ENCODE results near the gene FAM3C.
A peak's percentile ranks its signal among the peaks of the same experiment; 100 is the strongest.

The FAM3C gene

DNA sequence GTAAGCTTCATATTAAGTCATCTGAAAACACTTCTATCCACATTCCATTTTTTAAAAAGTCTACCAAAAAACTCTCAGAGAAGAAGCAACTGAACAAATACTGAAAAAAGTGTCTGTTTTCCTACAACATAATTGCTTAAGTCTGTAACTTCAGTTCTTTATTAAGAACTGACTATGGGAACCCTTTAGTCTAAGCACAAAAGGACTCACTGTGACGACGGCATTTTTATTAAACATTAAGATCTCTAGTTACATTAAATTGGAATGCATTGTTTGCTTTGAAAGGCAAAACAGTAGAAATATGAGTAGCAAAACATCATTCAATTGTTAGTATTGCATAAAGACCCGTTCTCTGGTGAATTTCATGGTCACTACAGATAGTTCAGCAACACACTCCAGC lies 5.8 kb upstream of the FAM3C start:
- Histone ChIP-seq H3K4me3 (ENCODE audit: low read depth, low read length) (no peak overlapping the region), H3K9me3 (ENCODE audit: control insufficient read depth, low read length) (no peaks in the 10 kb centered on the region), H3K79me2 (no peaks in the 10 kb centered on the region), H3K27ac (no peak overlapping the region), H3K27me3 (ENCODE audit: control insufficient read depth, insufficient read depth, low read length) (no peaks in the 10 kb centered on the region), H3K9ac (no peak overlapping the region), H2AFZ (no peak overlapping the region), H3K36me3 (ENCODE audit: control insufficient read depth, insufficient read depth, low read length) (no peaks in the 10 kb centered on the region), H3K4me1 (no peaks in the 10 kb centered on the region), H3K4me2 (ENCODE audit: low read length) (no peak overlapping the region)
- no peak for TF ChIP-seq CTCF (IDR thresholded peaks at IDR 0.05)

DNA sequence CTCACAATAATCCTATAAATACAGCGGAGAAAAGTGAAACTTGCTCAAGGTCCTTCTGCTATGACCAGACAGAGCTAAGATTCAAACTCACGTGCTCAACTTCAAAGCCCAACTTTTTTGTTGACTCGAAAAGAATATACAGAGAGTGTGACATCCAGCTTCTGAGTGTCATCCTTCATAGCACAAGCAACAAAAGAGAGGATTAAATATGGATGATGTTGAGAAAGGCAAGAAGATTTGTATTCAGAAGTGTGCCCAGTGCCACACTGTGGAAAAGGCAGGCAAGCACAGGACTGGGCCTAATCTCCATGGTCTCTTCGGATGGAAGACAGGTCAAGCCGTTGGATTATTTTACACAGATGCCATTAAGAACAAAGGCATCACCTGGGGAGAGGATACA lies 2.1 kb upstream of the FAM3C start:
- Histone ChIP-seq H3K9ac (no peak overlapping the region), H3K4me1 (no peaks in the 10 kb centered on the region), H3K27me3 (ENCODE audit: control insufficient read depth, insufficient read depth, low read length) (no peaks in the 10 kb centered on the region), H3K27ac (no peak overlapping the region), H3K4me3 (ENCODE audit: low read depth, low read length) (no peak overlapping the region), H3K36me3 (ENCODE audit: control insufficient read depth, insufficient read depth, low read length) (no peaks in the 10 kb centered on the region), H2AFZ (peak overlapping the region; percentile 39), H3K79me2 (no peaks in the 10 kb centered on the region), H3K4me2 (ENCODE audit: low read length) (no peak overlapping the region), H3K9me3 (ENCODE audit: control insufficient read depth, low read length) (no peaks in the 10 kb centered on the region)
- peak; percentile 12 for TF ChIP-seq CTCF (IDR thresholded peaks at IDR 0.05)

DNA sequence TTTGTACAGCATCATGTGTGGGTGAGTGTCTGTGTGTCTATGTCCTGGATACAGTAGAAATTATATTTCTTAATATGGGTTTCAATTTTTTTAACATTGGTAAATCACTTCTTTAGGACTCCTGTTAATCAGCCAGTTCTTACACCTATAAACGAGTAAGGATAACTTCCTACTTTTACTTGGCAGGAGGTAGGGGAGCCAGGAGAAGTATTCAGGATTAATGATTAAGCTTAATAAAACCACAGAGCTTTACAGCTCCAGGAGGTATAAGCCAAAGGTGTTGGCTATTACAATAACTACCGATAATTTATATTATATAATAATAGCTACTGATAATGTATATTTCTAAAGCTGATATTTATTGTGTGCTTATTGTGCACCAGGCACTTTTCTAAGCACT lies 1.7 kb upstream of the FAM3C start:
- TF ChIP-seq CTCF (IDR thresholded peaks at IDR 0.05): no peak
- no peaks in the 10 kb centered on the region for H3K4me1 ChIP-seq
- peak overlapping the region; percentile 51 for H2AFZ ChIP-seq
- no peaks in the 10 kb centered on the region for H3K36me3 ChIP-seq (ENCODE audit: control insufficient read depth, insufficient read depth, low read length)
- peaks cover 2% of the 10 kb centered on the region for H3K79me2 ChIP-seq
- no peak overlapping the region for H3K9ac ChIP-seq
- H3K4me2 ChIP-seq (ENCODE audit: low read length): no peak overlapping the region
- H3K27me3 ChIP-seq (ENCODE audit: control insufficient read depth, insufficient read depth, low read length): no peaks in the 10 kb centered on the region
- H3K27ac ChIP-seq: no peak overlapping the region
- H3K9me3 ChIP-seq (ENCODE audit: control insufficient read depth, low read length): no peaks in the 10 kb centered on the region
- H3K4me3 ChIP-seq (ENCODE audit: low read depth, low read length): no peak overlapping the region

DNA sequence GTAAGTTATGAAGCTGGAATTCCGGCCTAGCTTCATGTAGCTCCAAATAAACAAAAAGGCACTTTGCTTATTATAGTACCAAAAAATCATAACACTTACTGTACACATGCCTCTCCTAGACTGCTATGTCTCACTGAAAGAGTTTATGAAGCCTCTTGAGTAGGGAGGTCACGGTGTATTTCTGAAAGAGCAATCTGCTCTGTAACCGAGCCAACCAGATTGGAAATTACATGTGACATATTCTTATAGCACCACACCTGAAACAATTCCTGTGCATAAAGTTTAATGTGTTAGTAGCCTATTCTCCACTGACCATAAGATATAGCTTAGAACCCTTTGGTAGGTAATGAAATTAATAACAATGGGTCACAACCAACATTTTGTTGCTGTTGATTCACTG lies 1.3 kb upstream of the FAM3C start:
- H3K4me3 ChIP-seq (ENCODE audit: low read depth, low read length): no peak overlapping the region
- no peaks in the 10 kb centered on the region for H3K36me3 ChIP-seq (ENCODE audit: control insufficient read depth, insufficient read depth, low read length)
- no peaks in the 10 kb centered on the region for H3K4me1 ChIP-seq
- peak overlapping the region; percentile 51 for H2AFZ ChIP-seq
- no peak for TF ChIP-seq CTCF (IDR thresholded peaks at IDR 0.05)
- H3K4me2 ChIP-seq (ENCODE audit: low read length): no peak overlapping the region
- H3K9me3 ChIP-seq (ENCODE audit: control insufficient read depth, low read length): no peaks in the 10 kb centered on the region
- no peaks in the 10 kb centered on the region for H3K27me3 ChIP-seq (ENCODE audit: control insufficient read depth, insufficient read depth, low read length)
- no peak overlapping the region for H3K27ac ChIP-seq
- H3K79me2 ChIP-seq: peaks cover 5% of the 10 kb centered on the region
- no peak overlapping the region for H3K9ac ChIP-seq

- no peaks in the 10 kb centered on the region for H3K36me3 ChIP-seq (ENCODE audit: control insufficient read depth, insufficient read depth, low read length)
- no peak for TF ChIP-seq CTCF (IDR thresholded peaks at IDR 0.05)
- H3K9me3 ChIP-seq (ENCODE audit: control insufficient read depth, low read length): no peaks in the 10 kb centered on the region
Observed at GRCh38 chr7:121395494-121395960, 581 bp downstream of the FAM3C start.

More at GRCh38 chr7:121395494-121395960, 581 bp downstream of the FAM3C start:
- Histone ChIP-seq H3K79me2 (peaks cover 17% of the 10 kb centered on the region), H3K27me3 (ENCODE audit: control insufficient read depth, insufficient read depth, low read length) (no peaks in the 10 kb centered on the region), H2AFZ (peak overlapping the region; percentile 84), H3K4me2 (ENCODE audit: low read length) (peak overlapping the region; percentile 84), H3K4me1 (no peaks in the 10 kb centered on the region), H3K27ac (peak overlapping the region; percentile 68), H3K4me3 (ENCODE audit: low read depth, low read length) (peak overlapping the region; percentile 68), H3K9ac (peak overlapping the region; percentile 46)

All from parathyroid adenoma (tissue), 2 donors.